WTC11 (cell line): ENCODE results near the gene LCT. TPM values are rescaled to one million over a fixed set of nuclear protein-coding genes. Genes with fewer than 3 reads are reported as not detected.

Source experiments
- ATAC-seq: fragments of 200-7000 bp; cut with Tn5 transposase; 2 replicates; pipeline ENCODE4 v1.10.0; 2021; ENCODE audit warnings: mild to moderate bottlenecking, moderate library complexity
- CTCF ChIA-PET: fragments of 300-600 bp; sonication (Branson Sonifier 250); formaldehyde crosslinking; loops from one replicate; lab custom pipeline; 2021; ENCODE audit warnings: antibody characterized with exemption; lab: Charles Lee
- POLR2A ChIA-PET: fragments of 350-600 bp; sonication (Branson Sonifier 250); formaldehyde crosslinking; loops from one replicate; lab custom pipeline; 2021; ENCODE audit warnings: antibody characterized with exemption; lab: Charles Lee
- DNase-seq: peaks from one replicate; pipeline ENCODE4 v3.0.0; 2021; ENCODE audit warnings: low spot score
- H3K27ac Mint-ChIP-seq: 2 replicates; pipeline ENCODE4 v1.8.0; 2021; ENCODE audit warnings: mixed read lengths
- H3K27me3 Mint-ChIP-seq: 2 replicates; pipeline ENCODE4 v1.8.0; 2021; ENCODE audit warnings: low read depth, mild to moderate bottlenecking, moderate library complexity, mixed read lengths
- H3K36me3 Mint-ChIP-seq: 2 replicates; pipeline ENCODE4 v1.8.0; 2021; ENCODE audit warnings: mixed read lengths
- H3K4me1 Mint-ChIP-seq: 2 replicates; pipeline ENCODE4 v1.8.0; 2022; ENCODE audit warnings: mixed read lengths
- H3K4me3 Mint-ChIP-seq: 2 replicates; pipeline ENCODE4 v1.8.0; 2021; ENCODE audit warnings: mild to moderate bottlenecking, moderate library complexity, mixed read lengths
- H3K9me3 Mint-ChIP-seq: 2 replicates; pipeline ENCODE4 v1.8.0; 2021; ENCODE audit warnings: mixed read lengths
- AR ChIP-seq: fragments of 250-450 bp; sonication (Bioruptor Pico); IDR thresholded peaks from 2 replicates; pipeline ENCODE4 v1.9.0; 2021; ENCODE audit warnings: mild to moderate bottlenecking
- ATF2 ChIP-seq: sonication (generic); formaldehyde crosslinking; IDR thresholded peaks from 2 replicates; pipeline ENCODE4 v1.8.1; 2022; ENCODE audit warnings: low read depth, missing genetic modification reagents, borderline replicate concordance
- ELF4 ChIP-seq: sonication (generic); formaldehyde crosslinking; IDR thresholded peaks from 2 replicates; pipeline ENCODE4 v1.8.1; 2022; ENCODE audit warnings: low read depth, mild to moderate bottlenecking, moderate library complexity, missing genetic modification reagents
- FOXJ3 ChIP-seq: sonication (generic); formaldehyde crosslinking; IDR thresholded peaks from 2 replicates; pipeline ENCODE4 v1.9.0; 2021; ENCODE audit warnings: missing genetic modification reagents, mild to moderate bottlenecking, borderline replicate concordance
- GABPB1 ChIP-seq: sonication (generic); formaldehyde crosslinking; IDR thresholded peaks from 2 replicates; pipeline ENCODE4 v1.8.1; 2023; ENCODE audit warnings: mild to moderate bottlenecking, missing genetic modification reagents
- GRHL2 ChIP-seq: fragments of 250-450 bp; sonication (Bioruptor Pico); IDR thresholded peaks from 2 replicates; pipeline ENCODE4 v1.8.0; 2022; ENCODE audit warnings: mild to moderate bottlenecking, moderate library complexity; ENCODE audit not compliant: insufficient replicate concordance, severe bottlenecking
- IRF2 ChIP-seq: sonication (generic); formaldehyde crosslinking; IDR thresholded peaks from 2 replicates; pipeline ENCODE4 v1.8.0; 2022; ENCODE audit warnings: low read depth, missing genetic modification reagents, borderline replicate concordance
- KAT7 ChIP-seq: sonication (generic); formaldehyde crosslinking; IDR thresholded peaks from 2 replicates; pipeline ENCODE4 v1.8.1; 2023; ENCODE audit warnings: missing genetic modification reagents, mild to moderate bottlenecking, borderline replicate concordance
- MLX ChIP-seq: sonication (generic); formaldehyde crosslinking; IDR thresholded peaks from 2 replicates; pipeline ENCODE4 v1.8.1; 2023; ENCODE audit warnings: mild to moderate bottlenecking, missing genetic modification reagents, moderate library complexity
- MYBL2 ChIP-seq: sonication (generic); formaldehyde crosslinking; IDR thresholded peaks from 2 replicates; pipeline ENCODE4 v1.8.1; 2023; ENCODE audit warnings: mild to moderate bottlenecking, moderate library complexity, missing genetic modification reagents
- NFATC4 ChIP-seq: fragments of 250-450 bp; sonication (Bioruptor Pico); IDR thresholded peaks from 2 replicates; pipeline ENCODE4 v1.9.0; 2021; ENCODE audit warnings: mild to moderate bottlenecking
- NR2C2 ChIP-seq: sonication (generic); formaldehyde crosslinking; IDR thresholded peaks from 2 replicates; pipeline ENCODE4 v1.8.0; 2022; ENCODE audit warnings: mild to moderate bottlenecking, missing genetic modification reagents
- PRDM15 ChIP-seq: sonication (generic); formaldehyde crosslinking; IDR thresholded peaks from 2 replicates; pipeline ENCODE4 v1.8.0; 2022; ENCODE audit warnings: missing genetic modification reagents
- TEAD4 ChIP-seq: sonication (generic); formaldehyde crosslinking; IDR thresholded peaks from 2 replicates; pipeline ENCODE4 v1.8.0; 2022; ENCODE audit warnings: mild to moderate bottlenecking, missing genetic modification reagents
- ZMAT4 ChIP-seq: fragments of 250-450 bp; sonication (Bioruptor Pico); IDR thresholded peaks from 2 replicates; pipeline ENCODE4 v1.9.0; 2021; ENCODE audit warnings: mild to moderate bottlenecking
- ZNF138 ChIP-seq: sonication (generic); formaldehyde crosslinking; conservative IDR thresholded peaks from 2 replicates; pipeline ENCODE4 v1.8.1; 2022; ENCODE audit warnings: mild to moderate bottlenecking, moderate library complexity, missing genetic modification reagents
- ZNF263 ChIP-seq: sonication (generic); formaldehyde crosslinking; IDR thresholded peaks from 2 replicates; pipeline ENCODE4 v1.8.1; 2022; ENCODE audit warnings: low read depth, mild to moderate bottlenecking, moderate library complexity, missing genetic modification reagents
- ZNF423 ChIP-seq: fragments of 250-450 bp; sonication (Bioruptor Pico); IDR thresholded peaks from 2 replicates; pipeline ENCODE4 v2.1.2; 2022; ENCODE audit warnings: mild to moderate bottlenecking, moderate library complexity
- ZNF425 ChIP-seq: fragments of 250-450 bp; sonication (Bioruptor Pico); conservative IDR thresholded peaks from 2 replicates; pipeline ENCODE4 v1.9.0; 2021; ENCODE audit warnings: mild to moderate bottlenecking
- total RNA-seq: library from RNA; stranded (reverse); gene quantifications from 3 replicates; pipeline ENCODE4 v1.2.3, GENCODE V29; 2021
- TF ChIP-seq, protein P1 (sequence below): sonication (generic); formaldehyde crosslinking; IDR thresholded peaks from 2 replicates; pipeline ENCODE4 v1.8.0; 2022; ENCODE audit warnings: mild to moderate bottlenecking, missing genetic modification reagents
- TF ChIP-seq, protein P2 (sequence below): sonication (generic); formaldehyde crosslinking; IDR thresholded peaks from 2 replicates; pipeline ENCODE4 v1.8.1; 2022; ENCODE audit warnings: mild to moderate bottlenecking, missing genetic modification reagents, moderate library complexity, borderline replicate concordance

Gene LCT
- total RNA-seq, 1 experiment from 2014 or later: 0.02 TPM

- TF ChIP-seq GRHL2 (CRISPR knock-in tag) (no peak), ATF2 (CRISPR knock-in tag) (no peak), FOXJ3 (CRISPR knock-in tag) (no peak), TEAD4 (CRISPR knock-in tag) (no peak), ZNF425 (CRISPR knock-in tag) (no peak)
Observed at GRCh38 chr2:135791418-135792190, 45.4 kb downstream of the LCT start (continued).

GRCh38 chr2:135790423-135790822, 46.6 kb downstream of the LCT start:
- H3K36me3 Mint-ChIP-seq: peaks cover 9% of the 10 kb centered on the region
- H3K9me3 Mint-ChIP-seq: peaks cover 16% of the 10 kb centered on the region
- H3K4me3 Mint-ChIP-seq: no peak overlapping the region
- ATAC-seq (no peak), DNase-seq (no peak)
- ChIA-PET CTCF (interaction anchor here (0.6 kb wide), 1 partner anchor 21 kb away, joined by 3 read pairs; no protein-coding TSS in a partner anchor), POLR2A (no interaction called here)
- no peaks in the 10 kb centered on the region for H3K4me1 Mint-ChIP-seq
- H3K27me3 Mint-ChIP-seq: no peaks in the 10 kb centered on the region
- H3K27ac Mint-ChIP-seq: no peak overlapping the region; the same call in 1 of the 2 replicates
- no peak for TF ChIP-seq IRF2
- no peak for TF ChIP-seq ZNF263 (CRISPR knock-in tag)
- no peak for TF ChIP-seq TEAD4 (CRISPR knock-in tag)
- no peak for TF ChIP-seq PRDM15 (CRISPR knock-in tag)
- TF ChIP-seq FOXJ3 (CRISPR knock-in tag): no peak
- no peak for TF ChIP-seq GABPB1 (CRISPR knock-in tag)
- no peak for TF ChIP-seq ZNF138
- TF ChIP-seq MLX (CRISPR knock-in tag): no peak
- no peak for TF ChIP-seq NR2C2 (CRISPR knock-in tag)
- TF ChIP-seq, protein P1, sequence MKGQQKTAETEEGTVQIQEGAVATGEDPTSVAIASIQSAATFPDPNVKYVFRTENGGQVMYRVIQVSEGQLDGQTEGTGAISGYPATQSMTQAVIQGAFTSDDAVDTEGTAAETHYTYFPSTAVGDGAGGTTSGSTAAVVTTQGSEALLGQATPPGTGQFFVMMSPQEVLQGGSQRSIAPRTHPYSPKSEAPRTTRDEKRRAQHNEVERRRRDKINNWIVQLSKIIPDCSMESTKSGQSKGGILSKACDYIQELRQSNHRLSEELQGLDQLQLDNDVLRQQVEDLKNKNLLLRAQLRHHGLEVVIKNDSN: no peak
- TF ChIP-seq ELF4: no peak
- TF ChIP-seq ZNF423 (CRISPR knock-in tag): no peak
- no peak for TF ChIP-seq MYBL2
- TF ChIP-seq AR (CRISPR knock-in tag): no peak
- no peak for TF ChIP-seq NFATC4 (CRISPR knock-in tag)
- no peak for TF ChIP-seq ZMAT4 (CRISPR knock-in tag)
- TF ChIP-seq KAT7: no peak
- TF ChIP-seq, protein P2, sequence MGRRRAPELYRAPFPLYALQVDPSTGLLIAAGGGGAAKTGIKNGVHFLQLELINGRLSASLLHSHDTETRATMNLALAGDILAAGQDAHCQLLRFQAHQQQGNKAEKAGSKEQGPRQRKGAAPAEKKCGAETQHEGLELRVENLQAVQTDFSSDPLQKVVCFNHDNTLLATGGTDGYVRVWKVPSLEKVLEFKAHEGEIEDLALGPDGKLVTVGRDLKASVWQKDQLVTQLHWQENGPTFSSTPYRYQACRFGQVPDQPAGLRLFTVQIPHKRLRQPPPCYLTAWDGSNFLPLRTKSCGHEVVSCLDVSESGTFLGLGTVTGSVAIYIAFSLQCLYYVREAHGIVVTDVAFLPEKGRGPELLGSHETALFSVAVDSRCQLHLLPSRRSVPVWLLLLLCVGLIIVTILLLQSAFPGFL: no peak
